ENCODE results near the gene ST6GALNAC2. TPM values are rescaled to one million over a fixed set of nuclear protein-coding genes. Genes with fewer than 3 reads are reported as not detected.

The ST6GALNAC2 gene
- total RNA-seq, 4 donors from 2014 or later: 0.94 to 2.5 TPM; not detected in 2

DNA sequence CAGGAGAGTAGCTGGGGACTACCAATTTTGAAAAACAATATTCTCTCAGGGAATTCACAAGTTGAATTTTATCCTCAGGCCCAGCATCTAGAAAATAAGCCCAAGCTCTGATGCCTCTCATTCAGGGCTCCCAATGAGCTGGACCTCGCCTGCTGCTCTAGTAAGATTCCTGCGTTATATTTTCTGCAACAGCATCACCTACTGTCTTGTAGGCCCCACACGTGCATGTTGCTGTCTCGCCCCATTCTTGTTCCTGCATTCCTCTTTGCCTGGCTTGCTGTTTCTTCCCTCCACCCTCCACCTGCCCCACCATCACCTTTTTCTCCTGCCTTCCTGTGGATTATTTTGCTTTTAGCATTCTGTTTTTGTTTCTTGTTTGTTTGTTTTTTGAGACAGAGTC is 8.3 kb upstream of the ST6GALNAC2 start:
- Histone ChIP-seq H3K4me1 (no peaks in the 10 kb centered on the region), H3K4me3 (no peak overlapping the region), H3K36me3 (no peaks in the 10 kb centered on the region), H3K27ac (no peak overlapping the region), H3K9me3 (no peaks in the 10 kb centered on the region), H3K27me3 (no peaks in the 10 kb centered on the region)
- no peak for TF ChIP-seq POLR2A (IDR thresholded peaks at IDR 0.05)
- TF ChIP-seq, protein P1, sequence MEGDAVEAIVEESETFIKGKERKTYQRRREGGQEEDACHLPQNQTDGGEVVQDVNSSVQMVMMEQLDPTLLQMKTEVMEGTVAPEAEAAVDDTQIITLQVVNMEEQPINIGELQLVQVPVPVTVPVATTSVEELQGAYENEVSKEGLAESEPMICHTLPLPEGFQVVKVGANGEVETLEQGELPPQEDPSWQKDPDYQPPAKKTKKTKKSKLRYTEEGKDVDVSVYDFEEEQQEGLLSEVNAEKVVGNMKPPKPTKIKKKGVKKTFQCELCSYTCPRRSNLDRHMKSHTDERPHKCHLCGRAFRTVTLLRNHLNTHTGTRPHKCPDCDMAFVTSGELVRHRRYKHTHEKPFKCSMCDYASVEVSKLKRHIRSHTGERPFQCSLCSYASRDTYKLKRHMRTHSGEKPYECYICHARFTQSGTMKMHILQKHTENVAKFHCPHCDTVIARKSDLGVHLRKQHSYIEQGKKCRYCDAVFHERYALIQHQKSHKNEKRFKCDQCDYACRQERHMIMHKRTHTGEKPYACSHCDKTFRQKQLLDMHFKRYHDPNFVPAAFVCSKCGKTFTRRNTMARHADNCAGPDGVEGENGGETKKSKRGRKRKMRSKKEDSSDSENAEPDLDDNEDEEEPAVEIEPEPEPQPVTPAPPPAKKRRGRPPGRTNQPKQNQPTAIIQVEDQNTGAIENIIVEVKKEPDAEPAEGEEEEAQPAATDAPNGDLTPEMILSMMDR (IDR thresholded peaks at IDR 0.05): no peak
- DNase-seq: no peak

DNA sequence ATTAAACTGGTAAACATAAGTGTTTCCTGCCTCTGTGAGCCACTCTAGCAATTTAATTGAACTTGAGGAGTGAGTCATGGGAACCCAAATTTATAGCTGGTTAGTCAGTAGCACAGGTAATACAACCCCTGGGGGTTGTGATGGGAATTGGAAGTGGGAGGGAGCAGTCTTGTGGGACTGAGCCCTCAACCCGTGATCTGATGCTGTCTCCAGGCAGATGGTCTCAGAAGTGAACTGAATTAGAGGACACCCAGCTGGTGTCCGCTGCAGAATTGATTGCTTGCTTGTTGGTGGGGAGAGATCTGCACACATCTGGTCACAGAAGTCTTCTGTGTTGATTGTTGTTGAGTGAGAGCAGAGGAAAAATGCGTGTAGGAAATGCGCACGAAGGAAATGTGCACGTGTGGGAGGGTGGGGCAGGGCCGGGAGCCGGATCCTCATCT is 7.7 kb upstream of the ST6GALNAC2 start:
- no peaks in the 10 kb centered on the region for H3K27me3 ChIP-seq
- TF ChIP-seq, protein P1 (IDR thresholded peaks at IDR 0.05): no peak
- TF ChIP-seq POLR2A (IDR thresholded peaks at IDR 0.05): no peak
- no peaks in the 10 kb centered on the region for H3K36me3 ChIP-seq

DNA sequence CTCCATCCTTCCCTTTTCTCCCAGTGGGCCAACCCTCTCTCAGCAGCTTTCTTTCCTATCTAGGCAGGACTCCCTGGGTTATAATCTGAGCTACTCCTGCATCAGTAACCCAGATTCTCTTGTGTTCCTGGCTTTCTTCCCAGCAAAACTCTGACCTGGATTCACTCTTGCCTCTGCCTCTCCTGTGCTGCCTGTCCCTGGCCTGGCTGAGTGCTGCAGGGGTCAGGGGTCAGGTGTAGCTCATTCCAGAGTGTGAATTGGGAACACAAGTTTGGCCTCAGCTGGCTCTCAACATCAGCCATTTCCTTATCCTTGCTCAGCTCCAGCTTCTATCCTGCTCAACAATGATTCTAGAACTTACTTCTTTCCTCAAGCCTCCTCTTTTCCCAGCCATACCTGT is 2.5 kb upstream of the ST6GALNAC2 start:
- Histone ChIP-seq H3K4me1 (peaks cover 0 to 19% (median 7%) of the 10 kb centered on the region in 4 donors), H3K9me3 (no peaks in the 10 kb centered on the region), H3K27me3 (no peaks in the 10 kb centered on the region), H3K36me3 (no peaks in the 10 kb centered on the region), H3K4me3 (no peak overlapping the region), H3K27ac (no peak overlapping the region)
- no peak for DNase-seq
- TF ChIP-seq, protein P1 (IDR thresholded peaks at IDR 0.05): no peak
- no peak for TF ChIP-seq POLR2A (IDR thresholded peaks at IDR 0.05)

More for the DNA sequence above, 7.7 kb upstream of the ST6GALNAC2 start:
- Histone ChIP-seq H3K27ac (no peak overlapping the region), H3K4me3 (no peak overlapping the region), H3K4me1 (no peaks in the 10 kb centered on the region), H3K9me3 (no peaks in the 10 kb centered on the region)
- DNase-seq: no peak

DNA sequence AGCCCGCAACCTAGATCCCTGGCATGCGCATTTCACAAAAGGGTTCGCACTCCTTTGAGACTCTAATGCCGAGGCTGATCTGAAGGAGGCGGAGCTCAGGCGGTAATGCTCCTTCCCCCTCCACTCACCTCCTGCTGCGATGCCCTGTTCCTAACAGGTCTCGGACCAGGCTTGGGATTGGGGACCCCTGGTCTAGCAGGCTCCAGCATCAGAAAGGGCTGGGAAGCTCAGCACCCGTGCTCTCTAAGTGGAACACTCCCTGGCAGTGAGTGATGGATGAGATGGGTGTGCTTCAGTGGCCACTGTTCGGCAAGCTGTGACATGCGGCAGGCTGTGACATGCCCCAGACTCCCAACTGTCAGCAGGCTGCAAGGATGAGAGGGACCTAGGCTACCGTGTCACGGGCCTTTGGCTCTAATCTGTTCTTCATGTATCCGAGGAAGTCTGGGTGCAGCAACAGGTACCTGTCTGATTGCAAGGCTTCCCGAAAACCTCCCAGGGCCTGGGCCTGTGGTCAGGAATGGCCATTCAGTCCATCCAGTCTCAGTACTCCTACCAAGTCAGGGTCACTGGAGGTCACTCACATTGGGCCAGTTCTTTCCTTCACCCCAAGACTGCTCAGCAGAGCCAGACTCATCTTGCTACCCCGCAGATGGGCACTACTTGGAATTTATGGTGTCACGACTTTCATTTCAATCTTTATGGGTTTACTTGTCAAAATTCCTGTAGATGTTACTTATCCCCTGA is 1.3 kb upstream of the ST6GALNAC2 start:
- no peak for DNase-seq
- Histone ChIP-seq H3K27ac (no peak overlapping the region), H3K9me3 (no peaks in the 10 kb centered on the region), H3K4me1 (peaks cover 0 to 19% (median 7%) of the 10 kb centered on the region in 4 donors), H3K4me3 (no peak overlapping the region), H3K36me3 (no peaks in the 10 kb centered on the region), H3K27me3 (no peaks in the 10 kb centered on the region)
- no peak for TF ChIP-seq POLR2A (IDR thresholded peaks at IDR 0.05)
- TF ChIP-seq, protein P1 (IDR thresholded peaks at IDR 0.05): no peak

DNA sequence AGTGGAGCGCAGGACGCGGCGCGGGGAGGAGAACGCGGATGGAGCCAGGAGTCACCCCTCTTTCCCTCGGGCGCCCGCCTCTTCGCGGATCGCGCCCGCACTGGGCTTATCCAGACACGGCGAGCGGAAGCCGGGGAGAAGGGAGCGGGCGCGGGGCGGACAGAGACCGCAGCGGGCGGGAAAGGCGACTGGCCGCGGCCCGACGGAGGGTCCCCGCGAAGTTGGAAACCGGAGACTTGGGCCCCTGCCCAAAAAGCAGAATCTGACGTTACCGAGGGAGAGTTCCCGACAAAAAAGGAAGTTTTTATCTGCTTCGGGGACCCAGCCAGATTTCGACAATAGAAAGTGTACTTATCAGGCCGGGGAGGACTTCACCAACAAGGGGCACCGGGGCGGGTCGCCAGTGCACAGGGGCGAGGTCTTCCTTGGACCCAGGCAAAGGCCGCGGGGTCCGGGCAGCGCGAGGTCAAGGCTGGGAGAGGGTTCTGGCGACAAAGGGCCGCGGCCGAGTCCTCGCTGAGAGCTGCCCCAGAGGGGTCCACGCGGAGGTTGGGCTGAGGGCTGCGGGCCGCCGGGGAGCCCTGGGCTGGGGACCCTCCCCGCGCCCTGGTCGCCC is 519 bp downstream of the ST6GALNAC2 start:
- DNase-seq: peak in 1 of 3 donors; percentile 63
- TF ChIP-seq, protein P1 (IDR thresholded peaks at IDR 0.05): no peak
- no peak for TF ChIP-seq POLR2A (IDR thresholded peaks at IDR 0.05)
- Histone ChIP-seq H3K4me3 (peak overlapping the region; percentile 29 to 62 (median 54)), H3K27me3 (no peaks in the 10 kb centered on the region), H3K36me3 (no peaks in the 10 kb centered on the region), H3K4me1 (peaks cover 0 to 19% (median 7%) of the 10 kb centered on the region in 4 donors), H3K9me3 (no peaks in the 10 kb centered on the region), H3K27ac (peak overlapping the region in 3 of 4 donors; percentile 5 to 42 (median 34))
